Islet of Langerhans (tissue), 1 donor: Measurements from ENCODE around the gene HES7.
A peak's percentile ranks its signal among the peaks of the same experiment; 100 is the strongest.

Source experiments
- FAIRE-seq: peaks from one replicate; lab custom pipeline; 2011; peaks lifted over from hg19 to GRCh38; lab: Jason Lieb, UNC

The HES7 gene

GRCh38 chr17:8155231-8155995, 31.5 kb upstream of the HES7 start:
- no peak for FAIRE-seq

DNA sequence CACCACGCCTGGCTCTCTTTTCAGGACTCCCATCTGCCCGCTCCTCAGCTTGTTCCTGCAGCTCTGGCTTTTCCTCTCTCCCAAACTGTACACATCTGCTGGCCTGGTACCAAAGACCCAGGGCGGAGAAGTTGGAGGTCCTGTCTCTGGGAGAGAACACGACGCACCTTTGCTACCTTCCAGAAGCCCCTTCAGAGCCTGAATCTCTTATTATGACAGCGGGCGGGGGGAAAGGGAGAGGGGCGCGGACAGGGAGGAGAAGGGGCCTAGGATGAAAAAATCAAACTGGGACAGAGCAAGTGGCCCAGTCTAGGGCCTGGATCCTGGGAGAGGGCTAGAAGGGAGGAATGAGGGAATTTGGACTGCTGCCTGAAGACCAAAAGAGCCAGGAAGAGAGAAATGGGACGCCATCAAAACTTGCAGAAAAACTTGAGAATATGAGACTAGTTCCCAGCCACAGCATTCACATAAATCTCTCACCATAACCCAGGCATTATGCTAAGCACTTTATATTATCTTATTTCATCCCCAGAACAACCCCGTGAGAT, 30.8 kb upstream of the HES7 start:
- FAIRE-seq: no peak

DNA sequence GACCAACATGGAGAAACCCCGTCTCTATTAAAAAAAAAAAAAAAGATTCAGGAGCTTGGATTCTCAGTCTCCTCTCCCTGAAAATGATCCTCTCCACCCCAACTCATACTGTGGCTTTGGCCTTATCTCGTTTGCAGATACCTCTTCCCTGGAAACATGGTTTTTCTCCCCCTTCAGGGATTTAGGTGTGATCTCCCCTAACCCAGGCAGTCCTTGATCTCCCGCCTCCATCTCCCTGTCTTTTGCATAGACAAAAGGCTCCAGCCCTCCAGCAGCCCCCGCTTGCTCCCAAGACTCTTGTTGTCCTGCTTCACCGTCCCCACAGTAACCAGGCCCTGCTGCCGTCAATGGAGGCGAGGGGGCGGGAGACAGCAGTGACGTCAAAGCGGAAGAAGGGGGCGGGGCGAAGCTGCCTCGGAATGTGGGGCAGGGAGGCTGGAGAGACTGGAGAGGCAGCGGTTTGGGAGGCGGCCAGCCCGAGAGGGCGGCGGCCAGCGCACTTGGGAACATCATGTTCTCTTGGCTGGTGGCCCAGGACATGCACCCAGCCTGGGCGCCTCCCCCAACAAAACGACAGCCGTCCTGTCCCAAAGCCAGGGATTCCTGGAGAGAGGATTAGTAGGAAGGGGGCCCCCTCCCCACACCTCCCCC, 30.2 kb upstream of the HES7 start:
- no peak for FAIRE-seq

- FAIRE-seq: peak; percentile 94
These were observed 29.6 kb upstream of the HES7 start for GRCh38 chr17:8153525-8153956.

- no peak for FAIRE-seq
These were observed 29.1 kb upstream of the HES7 start for GRCh38 chr17:8153031-8153451.

GRCh38 chr17:8152112-8152775, 28.3 kb upstream of the HES7 start, which contains the start of gene PER1:
PER1 (minus strand) TSS chr17:8152404; CDS start chr17:8150706, 1,698 bp downstream.
- peak; percentile 84 for FAIRE-seq

DNA sequence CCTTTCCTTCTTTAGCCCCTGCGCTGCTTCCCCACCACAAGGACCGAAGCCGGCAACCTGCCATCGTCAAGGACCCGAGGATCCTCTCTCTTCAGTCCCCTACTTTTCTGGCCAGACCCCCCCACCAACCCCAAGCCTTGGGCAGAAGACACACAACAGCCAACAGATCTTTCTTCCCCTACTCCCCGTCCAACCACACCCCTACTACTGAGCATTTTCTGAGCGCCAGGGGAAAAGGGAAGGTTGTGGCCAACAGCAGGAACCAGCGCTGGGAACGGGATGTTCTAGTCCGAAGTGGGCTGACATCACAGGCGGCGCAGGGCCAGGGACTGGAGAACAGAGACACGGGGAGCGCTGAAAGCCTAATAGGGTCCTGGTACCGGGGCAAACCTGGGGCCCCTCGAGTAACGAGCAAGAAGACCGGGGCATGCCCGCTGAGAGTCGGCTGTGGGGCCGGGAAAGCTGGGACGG, 27.8 kb upstream of the HES7 start:
- no peak for FAIRE-seq

- FAIRE-seq: no peak
These were observed 27.3 kb upstream of the HES7 start for GRCh38 chr17:8151120-8151640.

- FAIRE-seq: no peak
These were observed 26.6 kb upstream of the HES7 start for GRCh38 chr17:8150194-8151119.

- FAIRE-seq: no peak
These were observed 25.7 kb upstream of the HES7 start for GRCh38 chr17:8149419-8150193.

DNA sequence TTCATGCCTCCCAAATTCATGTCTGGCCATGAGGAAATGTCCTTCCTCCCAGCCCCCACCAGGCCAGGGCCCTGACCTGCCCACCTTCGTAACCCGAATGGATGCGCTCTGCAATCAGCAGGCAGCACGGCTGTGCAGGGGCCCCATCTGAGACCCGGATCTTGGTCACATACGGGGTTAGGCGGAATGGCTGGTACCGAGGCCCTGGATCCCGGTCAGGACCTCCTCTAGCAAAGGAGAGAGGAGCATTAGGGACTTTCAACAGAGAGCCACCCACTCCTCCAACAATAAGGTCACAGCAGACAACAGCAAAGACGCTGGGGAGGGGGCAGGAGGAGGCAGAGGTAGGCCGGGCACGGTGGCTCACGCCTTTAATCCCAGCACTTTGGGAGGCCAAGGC, 24.7 kb upstream of the HES7 start:
- no peak for FAIRE-seq

DNA sequence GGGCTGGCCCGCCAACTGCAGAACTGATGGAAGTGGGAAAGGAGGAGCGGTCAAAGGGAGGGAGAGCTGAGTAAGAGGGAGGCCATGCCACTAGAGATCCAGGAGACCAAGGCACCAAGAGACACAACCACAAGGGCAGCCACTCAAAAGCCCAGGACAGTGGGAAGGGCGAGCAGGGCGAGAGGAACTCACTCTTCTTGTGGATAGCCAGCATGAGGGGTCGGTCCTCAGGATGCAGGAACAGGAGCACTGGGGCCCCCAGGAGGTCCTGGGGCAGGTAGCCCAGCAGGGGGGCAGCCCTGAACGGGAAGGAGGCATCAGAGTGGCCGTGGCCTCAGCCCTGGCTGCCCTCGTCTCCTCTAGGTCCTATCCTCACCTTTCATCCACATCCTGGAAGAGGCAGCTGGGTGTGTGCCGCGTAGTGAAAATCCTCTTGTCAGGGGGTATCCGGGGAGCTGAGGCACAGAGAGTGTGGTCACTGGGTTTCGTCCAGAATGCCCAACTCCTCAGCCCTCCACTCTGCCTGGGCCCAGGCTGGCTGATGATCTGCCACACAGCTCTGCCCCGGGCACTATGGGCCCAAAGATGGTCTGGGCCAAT, 24.0 kb upstream of the HES7 start:
- no peak for FAIRE-seq

DNA sequence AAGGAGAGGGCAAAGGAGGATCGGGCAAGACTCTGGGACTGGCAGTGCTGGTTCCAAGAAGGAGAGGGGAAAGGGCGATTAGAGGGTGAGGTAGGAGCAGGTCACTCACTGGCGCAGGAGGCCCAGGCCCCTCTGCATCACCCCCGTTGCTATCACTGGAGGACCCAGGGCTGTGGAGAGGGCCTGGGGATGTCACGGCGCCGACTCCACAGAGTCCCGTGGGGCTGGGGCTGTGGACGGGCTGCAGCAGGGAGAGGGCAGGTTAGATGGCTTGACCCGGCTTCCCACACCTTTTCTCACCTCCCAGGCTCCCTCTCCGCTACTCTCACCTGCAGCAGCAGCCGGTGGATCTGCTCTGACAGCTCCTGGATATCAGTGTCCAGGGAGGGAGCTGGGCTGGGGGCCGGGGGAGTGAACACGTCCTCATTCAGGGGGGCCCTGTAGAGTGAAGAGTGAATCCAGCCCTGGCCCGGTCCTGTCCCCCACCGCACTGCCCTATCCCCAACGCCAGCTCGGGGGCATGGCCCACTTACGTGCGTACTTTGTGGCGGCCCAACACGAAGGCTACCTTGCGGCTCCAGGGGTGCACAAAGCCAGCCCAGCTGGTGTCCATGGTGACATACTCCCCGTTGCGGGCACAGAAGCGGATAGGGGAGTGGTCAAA, 23.4 kb upstream of the HES7 start:
- no peak for FAIRE-seq

DNA sequence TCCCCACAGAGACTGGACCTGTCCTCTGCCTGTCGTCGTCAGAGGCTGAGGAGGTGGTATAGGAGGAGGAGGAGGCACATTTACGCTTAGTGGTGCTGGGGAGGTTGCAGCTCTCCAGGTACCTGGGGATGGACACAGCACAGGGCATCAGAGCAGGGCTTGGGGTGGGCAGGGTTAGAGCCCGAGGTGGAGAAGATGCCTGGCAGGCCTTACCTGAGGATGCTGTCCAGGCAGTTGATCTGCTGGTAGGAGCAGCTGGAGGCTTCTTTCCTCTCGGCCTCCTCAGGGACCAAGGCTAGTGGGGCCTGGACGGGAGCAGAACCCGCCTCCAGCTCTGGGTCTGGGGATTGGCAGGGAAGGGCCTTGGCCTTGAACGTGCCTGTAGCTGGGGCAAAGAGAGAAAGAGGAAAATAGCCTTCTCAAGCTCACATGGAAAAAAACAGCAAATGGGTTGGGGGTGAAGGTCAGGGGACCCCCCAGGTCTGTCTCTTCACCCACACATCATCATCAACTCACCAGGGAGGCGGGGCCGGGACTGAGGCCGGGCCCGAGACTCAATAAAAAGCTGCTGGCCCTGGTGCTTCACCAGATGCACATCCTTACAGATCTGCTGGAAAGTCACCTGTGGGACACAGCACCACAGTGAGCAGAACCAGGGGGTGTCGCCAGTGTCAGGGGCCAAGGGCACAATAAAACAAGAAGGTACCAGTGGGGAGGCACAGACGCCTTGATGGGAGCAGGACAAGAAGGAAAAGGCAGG, 22.7 kb upstream of the HES7 start:
- no peak for FAIRE-seq

GRCh38 chr17:8145811-8146210, 21.9 kb upstream of the HES7 start:
- FAIRE-seq: no peak

GRCh38 chr17:8144401-8145231, 20.7 kb upstream of the HES7 start:
- FAIRE-seq: no peak

DNA sequence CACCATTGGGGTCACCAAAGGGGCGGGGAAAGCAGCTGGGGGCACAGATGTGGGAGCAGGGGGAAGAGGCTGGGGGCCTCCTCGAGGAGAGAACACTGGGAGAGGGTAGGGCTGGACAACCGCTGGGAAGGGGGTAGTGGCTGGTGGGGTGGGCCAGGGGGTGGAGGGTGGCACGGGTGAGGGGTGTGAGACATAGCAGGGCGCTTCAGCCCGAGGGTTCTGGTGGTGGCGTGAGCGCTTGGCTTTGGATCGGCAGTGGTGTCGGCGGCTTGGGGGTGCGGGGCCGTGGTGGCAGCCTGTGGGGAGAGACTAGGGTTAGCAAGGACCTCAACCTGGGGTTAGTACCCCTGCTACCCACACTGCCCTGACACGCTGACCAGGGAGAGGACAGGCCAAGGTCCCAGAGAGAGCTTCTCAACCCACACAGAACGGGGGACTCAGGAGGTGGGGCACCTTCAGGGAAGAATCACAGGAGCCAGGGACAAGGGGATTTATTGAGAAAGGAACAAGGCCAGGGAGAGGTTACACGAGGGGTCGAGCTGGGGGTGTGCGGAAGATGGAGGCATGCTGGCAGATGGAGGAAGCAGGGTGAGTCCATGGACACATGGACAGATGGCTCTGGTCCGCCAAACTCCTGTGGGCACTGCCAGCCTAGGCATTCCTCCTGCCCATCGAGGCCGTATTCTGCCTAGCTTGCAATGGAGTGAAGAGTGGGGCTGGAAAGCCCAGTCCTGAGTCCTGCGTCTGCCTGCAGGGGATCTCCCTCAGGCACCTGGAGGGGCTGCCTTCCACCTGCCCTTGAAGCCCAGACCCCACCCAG, 19.9 kb upstream of the HES7 start:
- no peak for FAIRE-seq
